PFSK-1 (cell line): Measurements from ENCODE around the gene OR1A1. TPM values are rescaled to one million over a fixed set of nuclear protein-coding genes. Genes with fewer than 3 reads are reported as not detected.

Experiments
- FOXP2 ChIP-seq: optimal IDR thresholded peaks from 2 replicates; pipeline ENCODE3; 2011; ENCODE audit warnings: borderline replicate concordance, control low read depth, inconsistent platforms; ENCODE audit not compliant: insufficient read depth; ENCODE audit errors: extremely low read length, extremely low read depth
- POLR2AphosphoS5 ChIP-seq: IDR thresholded peaks from 2 replicates; pipeline ENCODE4 v1.6.1; 2012; ENCODE audit warnings: low read depth, mild to moderate bottlenecking, control low read depth, low read length, moderate library complexity
- REST ChIP-seq, 2 experiments: IDR thresholded peaks; 2 replicates each; pipeline versions ENCODE4 v1.6.1 to v1.8.0; 2011 to 2012; ENCODE audit warnings: low read depth in 2 of 2, low read length in 2 of 2, control low read depth in 1 of 2, inconsistent platforms in 1 of 2, mild to moderate bottlenecking in 1 of 2, moderate library complexity in 1 of 2; ENCODE audit not compliant: insufficient read depth in 1 of 2
- SIN3A ChIP-seq: IDR thresholded peaks from 2 replicates; pipeline ENCODE4 v1.6.1; 2012; ENCODE audit warnings: mild to moderate bottlenecking, low read length, moderate library complexity, borderline replicate concordance; ENCODE audit not compliant: insufficient read depth
- TAF1 ChIP-seq: IDR thresholded peaks from 2 replicates; pipeline ENCODE4 v1.6.1; 2012; ENCODE audit warnings: low read length, control low read depth, borderline replicate concordance; ENCODE audit not compliant: insufficient read depth
- polyA plus RNA-seq: library from polyadenylated mRNA; unstranded; fragments of >200 nt; gene quantifications from one replicate; pipeline ENCODE4 v1.2.1, GENCODE V29; 2012; ENCODE audit warnings: low read depth, missing spikeins; ENCODE audit not compliant: insufficient read length

Gene OR1A1
- polyA plus RNA-seq, result not detected

- TF ChIP-seq FOXP2 (no peak), REST (IDR thresholded peaks at IDR 0.05; ENCODE audit: insufficient read depth in 1 of 2, low read depth in 2 of 2, low read length in 2 of 2) (no peak), TAF1 (no peak), SIN3A (no peak), POLR2AphosphoS5 (no peak)
These were observed at the start of gene OR1A1 for GRCh38 chr17:3207367-3207766. Gene OR1A1, plus strand, starts transcription at chr17:3207667. Its CDS starts 7,954 bp downstream, at chr17:3215621.

GRCh38 chr17:3167574-3167973 is 39.9 kb upstream of the OR1A1 start:
- TF ChIP-seq REST (IDR thresholded peaks at IDR 0.05; ENCODE audit: insufficient read depth in 1 of 2, low read depth in 2 of 2, low read length in 2 of 2) (no peak), SIN3A (no peak), TAF1 (no peak), POLR2AphosphoS5 (no peak)

- TF ChIP-seq TAF1, result no peak
These were observed 17.5 kb upstream of the OR1A1 start for GRCh38 chr17:3189961-3190360.

GRCh38 chr17:3197219-3197618 is 10.2 kb upstream of the OR1A1 start, which contains the start of gene OR1A2:
Gene OR1A2, plus strand, starts transcription at chr17:3197519. Its CDS starts 0 bp downstream, at chr17:3197519.
- TF ChIP-seq FOXP2 (no peak), REST (IDR thresholded peaks at IDR 0.05; ENCODE audit: insufficient read depth in 1 of 2, low read depth in 2 of 2, low read length in 2 of 2) (no peak), POLR2AphosphoS5 (no peak), SIN3A (no peak), TAF1 (no peak)

- no peak for TF ChIP-seq REST (IDR thresholded peaks at IDR 0.05; ENCODE audit: insufficient read depth in 1 of 2, low read depth in 2 of 2, low read length in 2 of 2)
- TF ChIP-seq TAF1, result no peak
- no peak for TF ChIP-seq POLR2AphosphoS5
- no peak for TF ChIP-seq SIN3A
- no peak for TF ChIP-seq FOXP2
These were observed 1.0 kb downstream of the OR1A1 start for GRCh38 chr17:3208484-3208883.
